GM12864 (cell line): ENCODE data around the gene WDR91.

ENCODE experiments used
- DNase-seq: peaks from one replicate; pipeline ENCODE4 v3.0.0-alpha.2; 2011; ENCODE audit warnings: low read depth
- H3K4me3 ChIP-seq: 2 replicates; pipeline ENCODE4 v1.5.1; 2011; ENCODE audit warnings: mild to moderate bottlenecking, low read depth, low read length, control low read depth
- CTCF ChIP-seq: IDR thresholded peaks from 2 replicates; pipeline ENCODE4 v1.5.1; 2011; ENCODE audit warnings: low read depth, mild to moderate bottlenecking, moderate library complexity, low read length, control low read depth, inconsistent platforms; ENCODE audit errors: missing control alignments

Gene WDR91

GRCh38 chr7:135206941-135207391 lies 4.4 kb downstream of the WDR91 start:
- peak; percentile 60 for DNase-seq
- TF ChIP-seq CTCF = no peak
- peak overlapping the region; percentile 5; the same call in 1 of the 2 replicates for H3K4me3 ChIP-seq

GRCh38 chr7:135205850-135206249 lies 5.5 kb downstream of the WDR91 start:
- no peak for DNase-seq
- TF ChIP-seq CTCF = no peak
- no peak overlapping the region for H3K4me3 ChIP-seq

- H3K4me3 ChIP-seq = no peak overlapping the region
- no peak for TF ChIP-seq CTCF
- DNase-seq = no peak
Observed at GRCh38 chr7:135204876-135205275, 6.5 kb downstream of the WDR91 start.

GRCh38 chr7:135204341-135204749 lies 7.0 kb downstream of the WDR91 start:
- H3K4me3 ChIP-seq = no peak overlapping the region
- no peak for TF ChIP-seq CTCF
- no peak for DNase-seq

GRCh38 chr7:135201350-135201749 lies 10.0 kb downstream of the WDR91 start:
- no peak overlapping the region for H3K4me3 ChIP-seq
- no peak for TF ChIP-seq CTCF
- DNase-seq = no peak

- TF ChIP-seq CTCF = no peak
- DNase-seq = no peak
- no peak overlapping the region for H3K4me3 ChIP-seq
Observed at GRCh38 chr7:135200821-135201331, 10.4 kb downstream of the WDR91 start.

- no peak for TF ChIP-seq CTCF
- no peak for DNase-seq
Observed at GRCh38 chr7:135199439-135199838, 11.9 kb downstream of the WDR91 start.

More at GRCh38 chr7:135199439-135199838, 11.9 kb downstream of the WDR91 start:
- no peak overlapping the region for H3K4me3 ChIP-seq
